Measurements from ENCODE around the gene LAMA5. TPM values are rescaled to one million over a fixed set of nuclear protein-coding genes. Genes with fewer than 3 reads are reported as not detected.

LAMA5 gene
- total RNA-seq, 2 experiments from 2014 or later = 53.3 to 162 TPM

DNA sequence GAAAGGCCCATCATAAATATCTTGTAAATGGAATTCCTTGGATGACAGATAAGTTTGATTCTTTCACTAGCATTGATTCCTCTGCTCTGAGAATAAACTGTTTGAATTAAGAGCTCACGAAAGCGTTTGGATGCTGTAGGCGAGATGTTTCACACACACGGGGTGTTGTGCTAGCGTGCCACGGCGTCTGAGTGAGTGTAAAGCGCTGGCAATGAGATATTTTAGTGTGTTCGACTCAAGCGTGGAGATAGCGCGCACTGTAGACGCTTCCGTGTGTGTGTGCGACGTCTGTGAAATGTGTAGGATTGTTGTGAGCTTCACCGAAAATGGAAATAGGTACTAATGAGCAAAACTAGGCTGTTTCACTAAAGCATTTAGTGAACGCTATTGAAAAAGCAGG is 93.7 kb downstream of the LAMA5 start:
- ChIA-PET POLR2A (no interaction called here), CTCF (ENCODE audit: unreplicated experiment) (no interaction called here)
- H3K27ac ChIP-seq (ENCODE audit: low read depth, low read length, poor library complexity, severe bottlenecking) = no peak overlapping the region
- H4K20me1 ChIP-seq (ENCODE audit: insufficient read depth, low read length) = no peaks in the 10 kb centered on the region
- DNase-seq (ENCODE audit: low spot score) = no peak
- BruUV-seq (replicated peaks) = no TSS peak
- H3K79me2 ChIP-seq (ENCODE audit: insufficient read depth, low read depth, low read length) = no peaks in the 10 kb centered on the region
- H3K9me3 ChIP-seq (ENCODE audit: low read length) = no peaks in the 10 kb centered on the region
- no peaks in the 10 kb centered on the region for H3K4me1 ChIP-seq (ENCODE audit: insufficient read depth, low read length, poor library complexity, severe bottlenecking)
- intact Hi-C loops (cut with micrococcal nuclease; ENCODE audit: unreplicated experiment) = no loop called here
- no peak overlapping the region for H2AFZ ChIP-seq (ENCODE audit: low read length)
- H3K4me2 ChIP-seq (ENCODE audit: low read length) = no peak overlapping the region
- TF ChIP-seq, protein P1, sequence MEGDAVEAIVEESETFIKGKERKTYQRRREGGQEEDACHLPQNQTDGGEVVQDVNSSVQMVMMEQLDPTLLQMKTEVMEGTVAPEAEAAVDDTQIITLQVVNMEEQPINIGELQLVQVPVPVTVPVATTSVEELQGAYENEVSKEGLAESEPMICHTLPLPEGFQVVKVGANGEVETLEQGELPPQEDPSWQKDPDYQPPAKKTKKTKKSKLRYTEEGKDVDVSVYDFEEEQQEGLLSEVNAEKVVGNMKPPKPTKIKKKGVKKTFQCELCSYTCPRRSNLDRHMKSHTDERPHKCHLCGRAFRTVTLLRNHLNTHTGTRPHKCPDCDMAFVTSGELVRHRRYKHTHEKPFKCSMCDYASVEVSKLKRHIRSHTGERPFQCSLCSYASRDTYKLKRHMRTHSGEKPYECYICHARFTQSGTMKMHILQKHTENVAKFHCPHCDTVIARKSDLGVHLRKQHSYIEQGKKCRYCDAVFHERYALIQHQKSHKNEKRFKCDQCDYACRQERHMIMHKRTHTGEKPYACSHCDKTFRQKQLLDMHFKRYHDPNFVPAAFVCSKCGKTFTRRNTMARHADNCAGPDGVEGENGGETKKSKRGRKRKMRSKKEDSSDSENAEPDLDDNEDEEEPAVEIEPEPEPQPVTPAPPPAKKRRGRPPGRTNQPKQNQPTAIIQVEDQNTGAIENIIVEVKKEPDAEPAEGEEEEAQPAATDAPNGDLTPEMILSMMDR (conservative IDR thresholded peaks at IDR 0.05; ENCODE audit: low read length) = no peak
- no peak for TF ChIP-seq EZH2phosphoT487 (IDR thresholded peaks at IDR 0.05; ENCODE audit: borderline replicate concordance, low read depth, low read length)
- no peak overlapping the region for H3K4me3 ChIP-seq (ENCODE audit: low read depth, low read length, poor library complexity, severe bottlenecking)
- H3K9me2 ChIP-seq (ENCODE audit: insufficient read depth, low read length) = no peaks in the 10 kb centered on the region
- H3K36me3 ChIP-seq (ENCODE audit: insufficient read depth, low read length) = 0 out of 2 replicates have a peak, but pooled peaks cover 5% of the 10 kb centered on the region

DNA sequence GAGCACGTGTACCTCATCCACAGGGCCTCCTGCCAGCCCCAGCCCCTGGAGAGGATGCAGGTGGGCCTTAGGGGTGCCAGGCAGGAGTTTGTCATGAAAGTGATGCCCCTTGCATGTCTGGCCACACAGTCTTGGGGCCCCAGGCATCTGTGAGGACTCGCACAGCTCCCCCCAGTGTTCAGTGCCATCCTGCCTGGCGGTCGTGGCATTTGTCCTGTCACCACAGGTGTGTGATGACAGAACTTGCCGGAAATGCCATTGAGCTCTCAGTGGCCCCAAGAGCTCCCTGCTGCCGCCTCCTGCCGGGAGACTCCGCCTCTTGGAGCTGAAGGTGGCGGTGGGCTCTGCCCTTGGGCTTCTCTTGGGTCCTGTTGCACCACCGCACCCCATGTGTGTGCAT is 94.9 kb downstream of the LAMA5 start:
- TF ChIP-seq EZH2phosphoT487 (IDR thresholded peaks at IDR 0.05; ENCODE audit: borderline replicate concordance, low read depth, low read length) = no peak
- TF ChIP-seq, protein P1 (conservative IDR thresholded peaks at IDR 0.05; ENCODE audit: low read length) = 0 out of 2 replicates have a peak, but pooled peaks have one; percentile 10
- DNase-seq (ENCODE audit: low spot score) = peak; percentile 4
- ChIA-PET CTCF (ENCODE audit: unreplicated experiment) (no interaction called here), POLR2A (no interaction called here)
- BruUV-seq (replicated peaks) = no TSS peak
- Histone ChIP-seq H3K9me2 (ENCODE audit: insufficient read depth, low read length) (no peaks in the 10 kb centered on the region), H3K9me3 (ENCODE audit: low read length) (no peaks in the 10 kb centered on the region), H3K4me2 (ENCODE audit: low read length) (no peak overlapping the region), H3K27ac (ENCODE audit: low read depth, low read length, poor library complexity, severe bottlenecking) (no peak overlapping the region), H3K36me3 (ENCODE audit: insufficient read depth, low read length) (0 out of 2 replicates have a peak, but pooled peaks cover 5% of the 10 kb centered on the region), H3K4me3 (ENCODE audit: low read depth, low read length, poor library complexity, severe bottlenecking) (no peak overlapping the region), H3K79me2 (ENCODE audit: insufficient read depth, low read depth, low read length) (no peaks in the 10 kb centered on the region), H4K20me1 (ENCODE audit: insufficient read depth, low read length) (no peaks in the 10 kb centered on the region), H2AFZ (ENCODE audit: low read length) (no peak overlapping the region), H3K4me1 (ENCODE audit: insufficient read depth, low read length, poor library complexity, severe bottlenecking) (no peaks in the 10 kb centered on the region)
- intact Hi-C loops (cut with micrococcal nuclease; ENCODE audit: unreplicated experiment) = no loop called here

GRCh38 chr20:62269871-62270270 is 97.2 kb downstream of the LAMA5 start:
- Histone ChIP-seq H4K20me1 (ENCODE audit: insufficient read depth, low read length) (no peaks in the 10 kb centered on the region), H3K4me1 (ENCODE audit: insufficient read depth, low read length, poor library complexity, severe bottlenecking) (no peaks in the 10 kb centered on the region), H3K79me2 (ENCODE audit: insufficient read depth, low read depth, low read length) (no peaks in the 10 kb centered on the region), H3K36me3 (ENCODE audit: insufficient read depth, low read length) (peaks cover 15% of the 10 kb centered on the region; the same call in 1 of the 2 replicates), H3K4me2 (ENCODE audit: low read length) (no peak overlapping the region), H3K27ac (ENCODE audit: low read depth, low read length, poor library complexity, severe bottlenecking) (no peak overlapping the region), H2AFZ (ENCODE audit: low read length) (no peak overlapping the region), H3K4me3 (ENCODE audit: low read depth, low read length, poor library complexity, severe bottlenecking) (no peak overlapping the region), H3K9me3 (ENCODE audit: low read length) (no peaks in the 10 kb centered on the region), H3K9me2 (ENCODE audit: insufficient read depth, low read length) (no peaks in the 10 kb centered on the region)
- no TSS peak for BruUV-seq (replicated peaks)
- no peak for DNase-seq (ENCODE audit: low spot score)
- TF ChIP-seq EZH2phosphoT487 (IDR thresholded peaks at IDR 0.05; ENCODE audit: borderline replicate concordance, low read depth, low read length) = no peak
- TF ChIP-seq, protein P1 (conservative IDR thresholded peaks at IDR 0.05; ENCODE audit: low read length) = no peak
- POLR2A ChIA-PET = no interaction called here
- intact Hi-C loops (cut with micrococcal nuclease; ENCODE audit: unreplicated experiment) = no loop called here
- CTCF ChIA-PET (ENCODE audit: unreplicated experiment) = no interaction called here

Measured in OCI-LY7 (cell line).